Thoracic aorta endothelial cell (primary cell): ENCODE measurements around the gene LRRC34. TPM values are rescaled to one million over a fixed set of nuclear protein-coding genes. Genes with fewer than 3 reads are reported as not detected.

ENCODE experiments used
- total RNA-seq: library from RNA; depleted of rRNA; stranded (reverse); fragments of >200 nt; gene quantifications from 2 replicates; pipeline ENCODE4 v1.2.3, GENCODE V29; 2012

The LRRC34 gene, protein sequence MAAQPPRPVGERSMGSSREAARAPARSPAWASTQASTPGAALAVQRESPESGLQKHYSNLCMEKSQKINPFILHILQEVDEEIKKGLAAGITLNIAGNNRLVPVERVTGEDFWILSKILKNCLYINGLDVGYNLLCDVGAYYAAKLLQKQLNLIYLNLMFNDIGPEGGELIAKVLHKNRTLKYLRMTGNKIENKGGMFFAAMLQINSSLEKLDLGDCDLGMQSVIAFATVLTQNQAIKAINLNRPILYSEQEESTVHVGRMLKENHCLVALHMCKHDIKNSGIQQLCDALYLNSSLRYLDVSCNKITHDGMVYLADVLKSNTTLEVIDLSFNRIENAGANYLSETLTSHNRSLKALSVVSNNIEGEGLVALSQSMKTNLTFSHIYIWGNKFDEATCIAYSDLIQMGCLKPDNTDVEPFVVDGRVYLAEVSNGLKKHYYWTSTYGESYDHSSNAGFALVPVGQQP
- 7.2 and 7.3 TPM in 2 replicates for total RNA-seq

DNA sequence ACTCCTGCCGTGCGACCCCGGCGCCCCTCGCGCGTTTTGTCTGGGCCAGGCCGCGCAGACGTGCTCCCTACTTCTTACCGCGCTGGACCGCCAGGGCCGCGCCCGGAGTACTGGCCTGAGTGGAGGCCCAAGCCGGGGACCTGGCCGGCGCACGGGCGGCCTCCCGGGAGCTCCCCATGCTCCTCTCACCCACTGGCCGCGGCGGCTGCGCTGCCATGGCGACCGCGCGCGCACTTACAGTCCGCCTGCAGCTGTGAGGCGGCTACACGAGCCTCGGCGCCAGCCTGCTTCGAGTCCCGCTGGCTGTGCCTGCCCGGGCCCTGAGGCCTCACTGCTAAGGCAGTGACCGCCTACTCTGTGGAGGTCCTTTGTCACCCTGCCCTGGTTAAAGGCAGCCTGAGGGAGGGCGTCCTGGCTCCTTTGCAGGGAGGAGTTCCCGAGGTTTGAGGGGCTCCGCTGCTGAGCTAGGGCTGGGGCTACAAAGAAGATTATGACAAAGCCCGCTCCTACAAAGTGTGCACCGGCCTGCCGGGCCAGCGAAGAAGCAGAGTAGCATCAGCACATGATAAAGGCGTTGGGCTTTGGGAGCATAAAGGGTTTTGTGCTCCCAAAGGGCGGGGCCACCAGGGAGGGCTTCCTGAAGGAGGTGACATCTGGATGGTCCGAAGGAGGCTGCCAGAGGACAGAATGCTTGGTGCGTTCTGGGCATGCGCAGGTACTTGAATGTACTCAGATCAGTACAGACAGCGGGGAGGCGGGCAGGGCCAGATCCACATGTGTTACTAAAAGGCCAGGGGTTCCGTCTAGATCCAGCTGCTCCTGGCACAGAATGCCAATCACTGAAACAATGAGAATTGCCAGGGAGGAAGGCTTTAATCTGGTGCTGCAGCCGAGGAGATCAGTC is at the start of gene LRRC34, which contains the start of gene LRRIQ4:
LRRC34 (minus strand) TSS at position 573 of the 904 bp plus-strand sequence; CDS start at position 217, 356 bp downstream.
LRRIQ4 (plus strand) TSS at position 539 of the 904 bp plus-strand sequence. CDS start 9,052 bp downstream, outside the sequence.

DNA sequence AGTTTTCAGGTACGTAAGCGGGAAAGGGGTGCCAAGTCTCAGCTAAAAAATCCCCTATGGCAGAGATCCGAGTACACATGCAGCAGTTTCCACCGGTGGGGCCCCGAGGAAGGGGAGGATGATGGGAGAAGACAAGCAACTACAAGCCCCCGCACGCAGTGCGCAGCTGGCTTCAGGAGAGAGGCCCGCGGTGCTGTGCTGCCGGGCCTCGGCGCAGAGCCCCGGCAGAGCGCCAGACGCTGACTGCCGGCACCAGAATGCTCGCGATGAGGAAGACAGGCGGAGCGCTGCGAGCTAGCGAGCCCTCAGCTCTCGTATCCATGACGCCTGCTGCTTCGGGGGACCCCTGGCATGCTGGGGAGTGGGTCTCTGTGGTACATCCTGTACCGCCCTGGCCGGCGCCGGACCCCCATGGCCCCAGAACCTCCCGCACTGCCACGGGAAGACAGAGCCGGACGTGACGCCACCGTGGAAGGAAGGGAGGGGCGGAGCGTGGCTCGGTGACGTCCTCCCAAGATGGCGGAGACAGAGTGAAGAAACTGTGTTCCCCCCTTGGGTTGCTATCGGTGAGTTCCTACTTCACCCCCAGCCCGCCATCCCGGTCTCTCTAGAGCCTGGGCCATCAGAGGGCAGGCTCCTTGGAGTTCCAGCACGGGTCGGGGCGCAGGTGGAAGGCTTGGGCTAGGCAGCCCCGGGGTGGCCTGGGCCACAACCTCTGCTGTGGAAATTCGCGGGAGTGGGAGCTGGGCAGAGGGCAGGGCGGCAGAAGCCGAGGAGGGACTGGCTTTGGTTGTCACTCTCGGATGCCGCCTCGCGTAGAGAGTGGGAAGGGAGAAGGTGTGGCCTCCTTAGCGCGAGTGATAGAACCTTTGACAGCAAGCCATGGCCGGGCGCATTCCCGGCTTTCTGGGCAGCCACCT is 39.5 kb downstream of the LRRC34 start, which contains the start of gene MYNN:
MYNN (plus strand) TSS at position 500 of the 920 bp plus-strand sequence. CDS start 900 bp downstream, outside the sequence.

DNA sequence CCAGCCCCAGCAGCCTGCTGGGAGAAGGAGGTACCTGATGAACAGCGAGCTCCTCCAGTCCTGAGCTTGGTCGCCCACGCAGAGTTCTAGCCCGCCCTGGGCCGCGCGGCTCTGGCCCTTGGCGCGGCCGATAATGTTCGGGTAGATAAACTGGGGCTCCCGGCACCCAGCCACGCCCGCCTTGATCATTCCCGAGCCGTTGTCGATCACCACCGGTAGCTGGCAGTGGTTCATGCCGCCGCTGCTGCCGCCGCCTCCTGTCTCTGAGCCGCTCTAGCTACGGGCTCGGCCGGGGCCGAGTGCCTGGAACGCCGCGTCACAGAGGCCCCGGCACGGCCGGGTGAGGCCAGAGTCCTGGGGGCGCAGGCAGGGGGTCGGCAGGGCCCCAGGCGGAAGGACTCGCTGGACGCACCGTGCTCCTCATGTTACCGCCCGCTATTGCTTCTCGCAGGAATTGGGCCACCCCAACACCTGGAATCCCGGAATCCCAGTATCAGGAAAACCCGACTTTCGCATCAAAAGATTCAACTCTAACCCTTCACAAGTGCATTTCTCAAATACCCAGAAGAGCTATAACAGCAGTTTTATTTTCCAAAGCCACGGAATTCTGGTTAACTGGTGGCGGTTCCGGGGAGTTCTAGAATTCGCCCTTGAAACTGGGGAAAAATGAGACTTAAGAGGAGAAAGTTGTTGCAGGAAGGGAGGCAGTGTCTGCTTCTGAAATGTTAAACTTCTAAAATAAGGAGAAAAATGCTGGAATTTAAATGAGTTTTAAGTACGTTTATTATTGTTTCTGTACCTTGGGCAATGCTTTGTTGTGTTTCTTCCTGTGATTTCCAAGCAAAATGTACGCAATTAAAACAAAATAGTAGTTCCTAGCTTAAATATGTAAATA is 43.2 kb downstream of the LRRC34 start, which contains the start of gene ACTRT3:
ACTRT3 (minus strand) TSS at position 275 of the 895 bp plus-strand sequence; CDS start at position 234, 41 bp downstream.

DNA sequence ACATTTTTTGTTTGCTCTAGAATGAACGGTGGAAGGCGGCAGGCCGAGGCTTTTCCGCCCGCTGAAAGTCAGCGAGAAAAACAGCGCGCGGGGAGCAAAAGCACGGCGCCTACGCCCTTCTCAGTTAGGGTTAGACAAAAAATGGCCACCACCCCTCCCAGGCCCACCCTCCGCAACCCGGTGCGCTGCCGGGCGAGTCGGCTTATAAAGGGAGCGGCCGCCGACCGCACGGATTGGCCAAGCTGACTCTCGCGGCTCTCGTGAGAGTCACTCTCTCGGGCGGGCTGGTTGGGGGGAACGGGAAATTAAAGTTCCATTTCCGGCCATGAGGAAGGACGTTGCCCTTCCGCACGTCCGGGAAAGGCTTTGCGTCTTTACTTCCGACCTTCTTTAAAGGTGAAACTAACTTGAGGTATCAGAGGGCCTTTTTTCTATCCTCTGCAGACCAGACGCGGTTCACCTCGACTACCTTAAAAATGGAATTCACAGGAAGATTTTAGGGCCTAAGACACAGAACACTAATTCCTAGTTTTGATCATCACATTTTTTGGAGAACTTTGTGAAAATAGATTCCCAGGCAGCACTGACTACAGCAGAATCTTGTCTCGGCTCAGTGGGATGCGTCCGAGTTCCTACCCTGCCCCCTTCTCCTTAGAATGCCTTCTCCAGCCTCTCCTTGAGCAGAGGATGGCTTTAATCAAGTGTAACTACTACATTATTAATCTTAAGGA is 47.7 kb downstream of the LRRC34 start, which contains the start of gene TERC:
TERC (minus strand) TSS at position 179 of the 731 bp plus-strand sequence.

Other genes with a start within 250 kb of the LRRC34 start
- 176 and 181 TPM in 2 replicates for gene MECOM, start 149.2 kb downstream of the LRRC34 start, total RNA-seq
- gene TERC, start 47.8 kb downstream of the LRRC34 start, total RNA-seq = 117 and 176 TPM in 2 replicates
- gene ACTRT3, start 43.3 kb downstream of the LRRC34 start, total RNA-seq = 5.3 and 5.6 TPM in 2 replicates
- gene MYNN, start 39.5 kb downstream of the LRRC34 start, total RNA-seq = 20.5 and 22.2 TPM in 2 replicates
- under 0.01 and 0.07 TPM in 2 replicates for gene LRRIQ4, start within 50 bp of the LRRC34 start, total RNA-seq
- gene LRRC31, start 57.0 kb upstream of the LRRC34 start, total RNA-seq = not detected in 2 replicates
- not detected in 2 replicates for gene SAMD7, start 98.7 kb upstream of the LRRC34 start, total RNA-seq
- gene SEC62, start 153.9 kb upstream of the LRRC34 start, total RNA-seq = 41.5 and 45.7 TPM in 2 replicates
- gene GPR160, start 225.1 kb upstream of the LRRC34 start, total RNA-seq = 3.0 and 5.3 TPM in 2 replicates